D721Med (cell line): ENCODE measurements around the gene TMC5.

Source experiments
- DNase-seq: peaks from one replicate; pipeline ENCODE4 v3.0.0; 2011; ENCODE audit warnings: low spot score; ENCODE audit not compliant: insufficient read length
- FAIRE-seq: peaks from 2 replicates; lab custom pipeline; 2011; peaks lifted over from hg19 to GRCh38; lab: Jason Lieb, UNC
- CTCF ChIP-seq: IDR thresholded peaks from 2 replicates; pipeline ENCODE4 v1.5.1; 2012; ENCODE audit warnings: mild to moderate bottlenecking, control low read depth; ENCODE audit not compliant: insufficient read depth; ENCODE audit errors: missing control alignments

The TMC5 gene

GRCh38 chr16:19430345-19430744 lies 12.7 kb downstream of the TMC5 start:
- FAIRE-seq (no peak), DNase-seq (no peak)
- no peak for TF ChIP-seq CTCF

GRCh38 chr16:19431636-19432340 lies 14.1 kb downstream of the TMC5 start:
- no peak for TF ChIP-seq CTCF
- no peak for FAIRE-seq
- DNase-seq = no peak

- TF ChIP-seq CTCF = no peak
- FAIRE-seq = no peak
- no peak for DNase-seq
Measured at GRCh38 chr16:19432429-19432828, 14.7 kb downstream of the TMC5 start.

- TF ChIP-seq CTCF = no peak
- FAIRE-seq (no peak), DNase-seq (no peak)
Measured at GRCh38 chr16:19434584-19434983, 16.9 kb downstream of the TMC5 start.

GRCh38 chr16:19436540-19436939 lies 18.9 kb downstream of the TMC5 start:
- no peak for DNase-seq
- no peak for TF ChIP-seq CTCF
- FAIRE-seq = no peak

- DNase-seq (no peak), FAIRE-seq (no peak)
- no peak for TF ChIP-seq CTCF
Measured at GRCh38 chr16:19437280-19437679, 19.6 kb downstream of the TMC5 start.

- FAIRE-seq (no peak), DNase-seq (no peak)
- no peak for TF ChIP-seq CTCF
Measured at GRCh38 chr16:19438739-19439138, 21.1 kb downstream of the TMC5 start.
